GM23338 (cell line): ENCODE results near the gene PROCA1. TPM values are rescaled to one million over a fixed set of nuclear protein-coding genes. Genes with fewer than 3 reads are reported as not detected.
A peak's percentile ranks its signal among the peaks of the same experiment; 100 is the strongest.

Source experiments
- ATAC-seq: fragments of 200-7000 bp; cut with Tn5 transposase; 3 replicates; pipeline ENCODE4 v1.9.1; 2020
- DNase-seq: peaks from one replicate; pipeline ENCODE4 v3.0.0-alpha.2; 2015; ENCODE audit warnings: low spot score
- H2AFZ ChIP-seq: fragments of 200-600 bp; sonication (generic); 2 replicates; pipeline ENCODE4 v1.8.0; 2016; ENCODE audit warnings: antibody characterized with exemption, mild to moderate bottlenecking, moderate library complexity
- H3F3A ChIP-seq: fragments of 200-600 bp; sonication (generic); replicated peaks from 2 replicates; pipeline ENCODE4 v1.8.0; 2017; ENCODE audit warnings: antibody characterized with exemption, mixed run types, low read depth
- H3K27ac ChIP-seq: fragments of 200-600 bp; sonication (generic); 2 replicates; pipeline ENCODE4 v1.6.1; 2016; ENCODE audit warnings: low read depth
- H3K27me3 ChIP-seq: fragments of 200-600 bp; sonication (generic); 2 replicates; pipeline ENCODE4 v1.8.0; 2016; ENCODE audit warnings: mild to moderate bottlenecking, mixed run types, moderate library complexity; ENCODE audit not compliant: insufficient read depth
- H3K36me3 ChIP-seq: fragments of 200-600 bp; sonication (generic); 2 replicates; pipeline ENCODE4 v1.8.0; 2016; ENCODE audit warnings: mild to moderate bottlenecking; ENCODE audit not compliant: insufficient read depth
- H3K4me1 ChIP-seq: fragments of 200-600 bp; sonication (generic); 2 replicates; pipeline ENCODE4 v1.8.0; 2016; ENCODE audit warnings: mild to moderate bottlenecking, moderate library complexity; ENCODE audit not compliant: insufficient read depth
- H3K4me2 ChIP-seq: fragments of 200-600 bp; sonication (generic); 2 replicates; pipeline ENCODE4 v1.7.1; 2017; ENCODE audit warnings: mixed run types
- H3K4me3 ChIP-seq: fragments of 200-600 bp; sonication (generic); 2 replicates; pipeline ENCODE4 v1.6.1; 2016; ENCODE audit warnings: mixed run types
- H3K79me2 ChIP-seq: fragments of 200-600 bp; sonication (generic); replicated peaks from 2 replicates; pipeline ENCODE4 v1.8.0; 2017; ENCODE audit warnings: mild to moderate bottlenecking; ENCODE audit not compliant: insufficient read depth
- H3K9me2 ChIP-seq: fragments of 200-600 bp; sonication (generic); 2 replicates; pipeline ENCODE4 v1.8.0; 2017; ENCODE audit not compliant: insufficient read depth
- H4K20me1 ChIP-seq: fragments of 200-600 bp; sonication (generic); replicated peaks from 2 replicates; pipeline ENCODE4 v1.8.0; 2017; ENCODE audit warnings: mild to moderate bottlenecking; ENCODE audit not compliant: insufficient read depth
- H3K27ac Mint-ChIP-seq: 2 replicates; pipeline ENCODE4 v1.8.0; 2020; ENCODE audit warnings: inconsistent platforms, mild to moderate bottlenecking, moderate library complexity, mixed read lengths
- H3K27me3 Mint-ChIP-seq: 3 replicates; pipeline ENCODE4 v1.8.0; 2022; ENCODE audit warnings: low read depth, mild to moderate bottlenecking, moderate library complexity, mixed read lengths, inconsistent platforms; ENCODE audit not compliant: insufficient read depth, poor library complexity
- H3K36me3 Mint-ChIP-seq: 3 replicates; pipeline ENCODE4 v1.8.0; 2021; ENCODE audit warnings: low read depth, mild to moderate bottlenecking, inconsistent platforms, moderate library complexity, mixed read lengths
- H3K4me1 Mint-ChIP-seq: 3 replicates; pipeline ENCODE4 v1.8.0; 2020; ENCODE audit warnings: mild to moderate bottlenecking, inconsistent platforms, mixed read lengths
- H3K4me3 Mint-ChIP-seq: 3 replicates; pipeline ENCODE4 v1.8.0; 2021; ENCODE audit warnings: moderate library complexity, mild to moderate bottlenecking, inconsistent platforms, mixed read lengths
- H3K9me3 Mint-ChIP-seq: 3 replicates; pipeline ENCODE4 v1.8.0; 2020; ENCODE audit warnings: moderate library complexity, mild to moderate bottlenecking, inconsistent platforms, mixed read lengths
- CTCF ChIP-seq, 2 experiments: fragments of 200-600 bp in 1 of 2; sonication (generic) in 1 of 2; conservative IDR thresholded peaks; 2 replicates each; pipeline versions ENCODE4 v1.5.1 to v1.6.1; 2016 to 2017; ENCODE audit warnings: antibody characterized with exemption in 2 of 2, low read depth in 2 of 2, mild to moderate bottlenecking in 2 of 2, moderate library complexity in 1 of 2
- JUNB ChIP-seq: IDR thresholded peaks from one replicate; pipeline ENCODE4 v1.6.1; 2016; ENCODE audit warnings: antibody characterized with exemption; ENCODE audit not compliant: unreplicated experiment
- REST ChIP-seq: IDR thresholded peaks from one replicate; pipeline ENCODE4 v1.6.1; 2018; ENCODE audit warnings: antibody characterized with exemption; ENCODE audit not compliant: unreplicated experiment
- polyA plus RNA-seq: library from polyadenylated mRNA; unstranded; fragments of >200 nt; fragmentation: Nextera tagmentation; extraction: Ambion mirVana; gene quantifications from 2 replicates; pipeline ENCODE4 v1.2.1, GENCODE V29; 2016
- total RNA-seq: library from RNA; depleted of rRNA; stranded (reverse); fragments of >200 nt; shearing (Covaris generic); gene quantifications from 2 replicates; pipeline ENCODE4 v1.2.3, GENCODE V29; 2014

PROCA1 gene
- total and polyA plus RNA-seq, 2 experiments from 2014 or later, result 11.3 to 14.4 TPM

- no peak overlapping the region for H3K4me2 ChIP-seq
Measured at GRCh38 chr17:28675980-28676379, 35.7 kb downstream of the PROCA1 start.

More at GRCh38 chr17:28675980-28676379, 35.7 kb downstream of the PROCA1 start:
- Histone ChIP-seq H3K79me2 (peaks cover 6% of the 10 kb centered on the region; the same call in 1 of the 2 replicates), H3K36me3 (peaks cover 75% of the 10 kb centered on the region), H4K20me1 (peaks cover 8% of the 10 kb centered on the region), H2AFZ (no peak overlapping the region), H3K27me3 (no peaks in the 10 kb centered on the region), H3F3A (0 out of 2 replicates have a peak, but pooled peaks cover 5% of the 10 kb centered on the region), H3K27ac (no peak overlapping the region), H3K4me3 (no peak overlapping the region), H3K4me1 (no peaks in the 10 kb centered on the region), H3K9me2 (no peaks in the 10 kb centered on the region)
- Mint-ChIP-seq H3K4me3 (no peak overlapping the region), H3K36me3 (peaks cover 91% of the 10 kb centered on the region), H3K9me3 (no peaks in the 10 kb centered on the region), H3K4me1 (no peaks in the 10 kb centered on the region), H3K27ac (no peak overlapping the region), H3K27me3 (peaks cover 5% of the 10 kb centered on the region)
- TF ChIP-seq CTCF (conservative IDR thresholded peaks at IDR 0.05; ENCODE audit: low read depth in 2 of 2) (peak; percentile 47 to 53; a peak in 3 of 4 replicates), REST (no peak), JUNB (no peak)
- DNase-seq (peak; percentile 33), ATAC-seq (peak; percentile 44; the same call in 2 of the 3 replicates)
